Ectodermal cell (in vitro differentiated cells): Measurements from ENCODE around the gene GINS1.

Source experiments
- H3K27ac ChIP-seq: 2 replicates; pipeline ENCODE4 v1.7.0; 2013; ENCODE audit warnings: mild to moderate bottlenecking, low read depth, low read length; ENCODE audit not compliant: insufficient read depth, poor library complexity, severe bottlenecking
- H3K27me3 ChIP-seq: 2 replicates; pipeline ENCODE4 v1.7.0; 2013; ENCODE audit warnings: mild to moderate bottlenecking, low read length; ENCODE audit not compliant: insufficient read depth, control insufficient read depth, poor library complexity, severe bottlenecking
- H3K36me3 ChIP-seq: one replicate; pipeline ENCODE4 v1.7.0; 2013; ENCODE audit warnings: low read length; ENCODE audit not compliant: control insufficient read depth, insufficient read depth
- H3K4me1 ChIP-seq: one replicate; pipeline ENCODE4 v1.7.0; 2013; ENCODE audit warnings: low read length; ENCODE audit not compliant: control insufficient read depth, insufficient read depth
- H3K4me3 ChIP-seq: 2 replicates; pipeline ENCODE4 v1.7.0; 2013; ENCODE audit warnings: low read depth, low read length, control low read depth; ENCODE audit not compliant: insufficient read depth
- H3K9me3 ChIP-seq: 2 replicates; pipeline ENCODE4 v1.7.0; 2013; ENCODE audit warnings: mild to moderate bottlenecking, low read length, moderate library complexity; ENCODE audit not compliant: control insufficient read depth
- WGBS, 2 experiments: methylation state at CpG; one replicate each; pipeline ENCODE4 v1.1.7; 2013; ENCODE audit warnings: missing lambda C conversion rate in 2 of 2; 5-methylcytosine and 5-hydroxymethylcytosine counted together

Gene GINS1

DNA sequence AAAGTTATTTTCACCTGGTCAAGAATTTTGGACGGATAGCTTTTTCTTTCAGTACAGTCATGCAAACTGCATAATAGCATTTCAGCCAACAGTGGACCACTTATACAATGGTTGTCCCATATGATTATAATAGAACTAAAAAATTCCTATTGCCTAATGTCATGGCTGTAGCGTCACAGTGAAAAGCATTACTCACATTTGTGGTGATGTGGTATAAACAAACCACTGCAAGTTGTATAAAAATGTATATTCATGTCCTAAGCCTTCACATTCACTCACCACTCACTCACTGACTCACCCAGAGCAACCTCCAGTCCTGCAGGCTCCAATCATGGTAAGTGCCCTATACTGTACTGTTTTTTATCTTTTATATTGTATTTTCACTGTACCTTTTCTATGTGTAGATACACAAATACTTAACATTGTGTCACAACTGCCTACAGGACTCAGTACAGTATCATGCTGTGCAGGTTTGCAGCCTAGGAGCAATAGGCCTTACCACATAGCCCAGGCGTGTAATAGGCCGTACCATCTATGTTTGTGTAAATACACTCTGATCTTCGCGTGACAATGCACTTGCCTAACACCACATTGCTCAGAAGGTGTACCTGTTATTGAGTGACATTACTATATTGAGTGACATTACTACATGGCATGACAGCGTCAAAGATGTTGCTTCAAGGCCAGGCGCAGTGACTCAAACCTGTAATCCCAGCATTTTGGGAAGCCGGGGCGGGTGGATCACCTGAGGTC lies 34.7 kb upstream of the GINS1 start:
- Histone ChIP-seq H3K36me3 (no peaks in the 10 kb centered on the region), H3K9me3 (no peaks in the 10 kb centered on the region), H3K4me1 (no peaks in the 10 kb centered on the region), H3K27me3 (no peaks in the 10 kb centered on the region), H3K27ac (no peak overlapping the region), H3K4me3 (no peak overlapping the region)
- WGBS, 2 experiments: 93% methylated on average over 8 to 10 of the region's 10 CpGs

DNA sequence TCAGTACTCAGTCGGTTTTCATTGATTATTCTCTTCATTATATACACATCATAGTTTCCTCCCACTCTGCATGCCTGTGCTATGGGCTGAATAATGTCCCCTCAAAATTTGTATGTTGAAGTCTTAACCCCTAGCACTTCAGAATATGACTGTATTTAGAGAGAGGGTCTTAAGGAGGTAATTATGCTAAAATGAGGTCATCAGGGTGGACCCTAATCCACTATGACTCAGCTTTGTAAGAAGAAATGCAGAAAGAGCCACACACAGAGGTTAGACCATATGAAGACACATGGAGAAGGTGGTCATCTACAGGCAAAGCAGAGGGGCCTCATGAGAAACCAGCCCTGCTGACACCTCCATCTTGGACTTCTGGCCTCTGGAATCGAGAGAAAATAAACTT lies 32.6 kb upstream of the GINS1 start:
- WGBS, 2 experiments: 90 to 92% methylated on average over 2 of the region's 2 CpGs
- no peaks in the 10 kb centered on the region for H3K36me3 ChIP-seq
- H3K27ac ChIP-seq: no peak overlapping the region

GRCh38 chr20:25376236-25376635 lies 31.2 kb upstream of the GINS1 start:
- WGBS, 2 experiments: 94 to 97% methylated on average over 4 of the region's 4 CpGs
- Histone ChIP-seq H3K27ac (no peak overlapping the region), H3K4me1 (no peaks in the 10 kb centered on the region), H3K4me3 (no peak overlapping the region), H3K27me3 (no peaks in the 10 kb centered on the region), H3K9me3 (no peaks in the 10 kb centered on the region), H3K36me3 (no peaks in the 10 kb centered on the region)

More for the DNA sequence above, 32.6 kb upstream of the GINS1 start:
- Histone ChIP-seq H3K27me3 (no peaks in the 10 kb centered on the region), H3K4me1 (no peaks in the 10 kb centered on the region), H3K9me3 (no peaks in the 10 kb centered on the region), H3K4me3 (no peak overlapping the region)

GRCh38 chr20:25376886-25377285 lies 30.6 kb upstream of the GINS1 start:
- H3K27me3 ChIP-seq: no peaks in the 10 kb centered on the region
- no peak overlapping the region for H3K4me3 ChIP-seq
- WGBS, 2 experiments: 85% methylated on average over 2 of the region's 2 CpGs
- H3K27ac ChIP-seq: no peak overlapping the region
- H3K36me3 ChIP-seq: no peaks in the 10 kb centered on the region
- no peaks in the 10 kb centered on the region for H3K4me1 ChIP-seq
- H3K9me3 ChIP-seq: no peaks in the 10 kb centered on the region

- Histone ChIP-seq H3K4me3 (no peak overlapping the region), H3K36me3 (no peaks in the 10 kb centered on the region), H3K27me3 (no peaks in the 10 kb centered on the region), H3K9me3 (no peaks in the 10 kb centered on the region), H3K27ac (no peak overlapping the region), H3K4me1 (no peaks in the 10 kb centered on the region)
- 94 to 96% methylated on average over 5 of the region's 5 CpGs for WGBS, 2 experiments
Measured at GRCh38 chr20:25378189-25378883, 29.1 kb upstream of the GINS1 start.

- Histone ChIP-seq H3K4me1 (no peaks in the 10 kb centered on the region), H3K27ac (no peak overlapping the region), H3K9me3 (no peaks in the 10 kb centered on the region), H3K4me3 (no peak overlapping the region), H3K27me3 (no peaks in the 10 kb centered on the region), H3K36me3 (no peaks in the 10 kb centered on the region)
- WGBS, 2 experiments: 95 to 96% methylated on average over 10 of the region's 10 CpGs
Measured at GRCh38 chr20:25378884-25379733, 28.4 kb upstream of the GINS1 start.

DNA sequence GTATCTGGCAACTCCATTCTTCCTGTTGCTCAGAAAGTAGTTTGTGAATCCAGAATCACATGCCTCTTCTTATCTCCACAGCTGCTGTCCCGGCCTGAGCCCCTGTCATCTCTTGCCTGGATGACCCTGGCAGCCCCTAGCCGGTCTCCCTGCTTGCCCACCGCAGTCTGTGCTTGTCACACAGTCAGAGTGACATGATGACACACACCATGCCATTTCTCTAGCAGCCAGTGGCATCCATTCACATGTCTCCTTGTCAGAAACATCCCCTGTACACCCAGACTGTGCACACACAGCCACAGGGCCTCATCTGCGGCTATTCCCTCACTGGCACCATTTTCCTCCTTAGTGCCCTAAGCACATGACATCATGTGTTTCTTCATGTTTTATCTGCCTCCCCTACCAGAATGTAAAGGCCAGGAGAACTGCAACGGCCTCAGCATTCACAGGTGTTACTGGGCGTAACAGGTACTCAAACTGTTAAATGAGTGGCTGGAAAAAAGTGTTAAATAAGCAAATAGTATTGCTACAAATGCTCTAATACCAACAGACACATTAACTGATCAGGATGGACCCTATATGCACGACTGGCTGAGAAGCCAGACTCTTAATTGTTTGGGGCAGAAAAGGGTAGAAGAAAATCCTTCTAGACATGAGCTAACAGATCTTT lies 26.4 kb upstream of the GINS1 start:
- no peak overlapping the region for H3K27ac ChIP-seq
- no peaks in the 10 kb centered on the region for H3K36me3 ChIP-seq
- 90 to 93% methylated on average over 7 of the region's 7 CpGs for WGBS, 2 experiments
- no peaks in the 10 kb centered on the region for H3K9me3 ChIP-seq
- no peaks in the 10 kb centered on the region for H3K27me3 ChIP-seq
- no peak overlapping the region for H3K4me3 ChIP-seq
- H3K4me1 ChIP-seq: no peaks in the 10 kb centered on the region

DNA sequence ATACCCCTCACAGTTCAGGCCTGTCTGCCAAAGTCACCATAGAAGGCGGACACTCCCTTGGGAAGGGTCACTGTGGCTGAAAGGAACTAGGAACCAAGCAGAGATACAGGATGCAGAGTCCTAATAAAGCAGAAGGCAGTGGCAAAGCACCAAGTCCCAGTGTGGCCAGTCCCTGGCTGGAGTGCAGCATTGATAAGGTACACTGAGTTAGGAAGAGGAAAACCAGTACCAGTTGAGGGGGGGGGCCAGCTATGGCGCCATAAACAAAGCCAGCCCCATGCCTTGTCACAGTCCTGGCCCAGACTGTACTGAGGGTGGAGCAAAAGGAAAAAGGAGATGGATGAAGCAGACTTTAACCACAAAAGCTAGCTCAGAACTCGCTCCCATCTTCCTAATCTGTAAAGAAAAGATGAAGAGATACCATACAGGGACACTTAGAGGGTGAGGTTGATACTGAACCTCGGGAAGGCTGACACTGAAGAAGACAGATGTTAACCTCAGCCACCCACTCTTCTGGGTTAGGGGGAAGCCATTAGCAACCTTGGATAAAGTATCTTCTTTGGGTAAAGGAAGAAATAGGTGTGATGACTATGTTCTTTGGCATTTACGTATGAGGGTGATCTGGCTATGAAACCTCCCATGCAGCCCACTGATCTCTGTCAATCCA lies 24.6 kb upstream of the GINS1 start:
- Histone ChIP-seq H3K4me3 (no peak overlapping the region), H3K27ac (no peak overlapping the region), H3K4me1 (no peaks in the 10 kb centered on the region), H3K36me3 (no peaks in the 10 kb centered on the region), H3K9me3 (no peaks in the 10 kb centered on the region), H3K27me3 (no peaks in the 10 kb centered on the region)
- 91 to 98% methylated on average over 5 of the region's 5 CpGs for WGBS, 2 experiments

- Histone ChIP-seq H3K4me1 (no peaks in the 10 kb centered on the region), H3K27me3 (peaks cover 4% of the 10 kb centered on the region), H3K4me3 (peak overlapping the region; percentile 88), H3K9me3 (no peaks in the 10 kb centered on the region), H3K27ac (no peak overlapping the region), H3K36me3 (no peaks in the 10 kb centered on the region)
- WGBS, 2 experiments: 14 to 15% methylated on average over 19 of the region's 19 CpGs
Measured at GRCh38 chr20:25389401-25389857, 18.0 kb upstream of the GINS1 start.
